Spleen (tissue), 11 donors: ENCODE data around the gene ADARB2. TPM values are rescaled to one million over a fixed set of nuclear protein-coding genes. Genes with fewer than 3 reads are reported as not detected.

Experiments used
- DNase-seq: peaks from one replicate; pipeline ENCODE4 v3.0.0-alpha.2; 2020
- H3K27ac ChIP-seq, 8 donors: fragments of 200-600 bp; sonication (generic) in 7 of 8; 1 replicate in 4 of 8; 2 replicates in 4 of 8; pipeline versions ENCODE4 v1.5.0 to v1.8.0; 2016 to 2021; ENCODE audit warnings: inconsistent platforms in 4 of 8, mild to moderate bottlenecking in 4 of 8, moderate library complexity in 1 of 8
- H3K27me3 ChIP-seq, 7 donors: fragments of 200-600 bp; sonication (generic) in 6 of 7; replicated peaks in 1 of 7; 1 replicate in 4 of 7; 2 replicates in 3 of 7; pipeline versions ENCODE4 v1.5.0 to v1.8.0; 2016 to 2021; ENCODE audit warnings: inconsistent platforms in 3 of 7, mild to moderate bottlenecking in 1 of 7
- H3K36me3 ChIP-seq, 6 donors: fragments of 200-600 bp; sonication (generic) in 5 of 6; 1 replicate in 4 of 6; 2 replicates in 2 of 6; pipeline versions ENCODE4 v1.5.0 to v1.8.0; 2016 to 2021; ENCODE audit warnings: inconsistent platforms in 2 of 6
- H3K4me1 ChIP-seq, 6 donors: fragments of 200-600 bp; sonication (generic) in 5 of 6; 1 replicate in 3 of 6; 2 replicates in 3 of 6; pipeline versions ENCODE4 v1.5.0 to v1.8.0; 2016 to 2021; ENCODE audit warnings: inconsistent platforms in 3 of 6
- H3K4me3 ChIP-seq, 8 donors: fragments of 200-600 bp; sonication (generic) in 7 of 8; 1 replicate in 4 of 8; 2 replicates in 4 of 8; pipeline versions ENCODE4 v1.5.0 to v1.8.0; 2016 to 2021; ENCODE audit warnings: inconsistent platforms in 4 of 8, mild to moderate bottlenecking in 4 of 8, moderate library complexity in 2 of 8
- H3K9me3 ChIP-seq, 8 donors: fragments of 200-600 bp; sonication (generic) in 7 of 8; 1 replicate in 4 of 8; 2 replicates in 4 of 8; pipeline versions ENCODE4 v1.5.0 to v1.8.0; 2016 to 2021; ENCODE audit warnings: inconsistent platforms in 4 of 8
- CTCF ChIP-seq, 11 experiments: fragments of 200-600 bp in 7 of 11; fragments of 450-650 bp in 4 of 11; sonication (generic) in 4 of 11; IDR thresholded peaks in 8 of 11; conservative IDR thresholded peaks in 3 of 11; 1 replicate in 7 of 11; 2 replicates in 4 of 11; pipeline versions ENCODE4 v1.4.0 to v1.8.0; 2016 to 2021; ENCODE audit warnings: antibody characterized with exemption in 11 of 11, inconsistent platforms in 4 of 11, mild to moderate bottlenecking in 1 of 11
- POLR2A ChIP-seq, 3 donors: fragments of 450-650 bp; IDR thresholded peaks; one replicate each; pipeline ENCODE4 v1.5.1; 2017; ENCODE audit warnings: antibody characterized with exemption in 3 of 3, mild to moderate bottlenecking in 1 of 3
- POLR2AphosphoS5 ChIP-seq, 3 donors: sonication (generic); formaldehyde crosslinking; IDR thresholded peaks; one replicate each; pipeline ENCODE4 v1.5.1; 2017; ENCODE audit warnings: antibody characterized with exemption in 3 of 3
- WGBS, 5 donors: extraction: QIAGEN DNeasy Blood & Tissue Kit in 3 of 5; methylation state at CpG; one replicate each; pipeline versions ENCODE4 v1.1.5 to v1.1.7; 2013 to 2018; 5-methylcytosine and 5-hydroxymethylcytosine counted together
- intact Hi-C: fragments of 100-400 bp; cut with DNase I; formaldehyde crosslinking; loops from one replicate; pipeline ENCODE4 v1.15.0; 2023; ENCODE audit warnings: low total_unique reads
- polyA plus RNA-seq, 3 donors: library from polyadenylated mRNA; stranded (reverse); fragments of 200-250 nt; gene quantifications; one replicate each; pipeline ENCODE4 v1.2.1, GENCODE V29; 2013
- total RNA-seq, 7 donors: library from RNA; depleted of rRNA in 3 of 7; stranded (reverse); fragments of >200 nt in 3 of 7; fragmentation: NEBNext Ultra II Directional in 4 of 7; extraction: Animal tissue kit (Norgen Biotek cat#: 25700) in 4 of 7; gene quantifications; one replicate each; pipeline versions ENCODE4 v1.1.0 to v1.2.1, GENCODE V29; 2016 to 2021
- donor health status: healthy with polysubstance abuse.
- donor health status: DM: no; HTN: no; CAD: no; lungs with moderate emphysema.
- donor health status: DM: no; HTN: no; CAD: no.
- donor health status: Bipolar disorder and iron deficiency.
- donor health status: healthy.
- donor health status: DM: no; HTN: no; CAD: no.
- donor health status: DM: yes; HTN: yes; CAD: no.

Gene ADARB2
- total and polyA plus RNA-seq, 10 donors = 0.05 to 8.1 (median 0.96) TPM

GRCh38 chr10:1410032-1410431 lies 327.3 kb downstream of the ADARB2 start:
- Histone ChIP-seq H3K27me3 (peaks cover 0 to 69% (median 5%) of the 10 kb centered on the region in 7 donors), H3K4me3 (no peak overlapping the region), H3K36me3 (no peaks in the 10 kb centered on the region), H3K4me1 (peaks cover 0 to 9% (median 2%) of the 10 kb centered on the region in 6 donors), H3K27ac (no peak overlapping the region), H3K9me3 (no peaks in the 10 kb centered on the region)
- 78 to 93% (median 86%) methylated on average over 10 to 11 of the region's 11 CpGs for WGBS, 5 donors
- TF ChIP-seq CTCF (IDR thresholded peaks at IDR 0.05 in 8 of 11, conservative IDR thresholded peaks at IDR 0.05 in 3 of 11) (no peak), POLR2A (IDR thresholded peaks at IDR 0.05) (no peak), POLR2AphosphoS5 (IDR thresholded peaks at IDR 0.05) (no peak)
- intact Hi-C loops = no loop called here
- DNase-seq = peak; percentile 18

DNA sequence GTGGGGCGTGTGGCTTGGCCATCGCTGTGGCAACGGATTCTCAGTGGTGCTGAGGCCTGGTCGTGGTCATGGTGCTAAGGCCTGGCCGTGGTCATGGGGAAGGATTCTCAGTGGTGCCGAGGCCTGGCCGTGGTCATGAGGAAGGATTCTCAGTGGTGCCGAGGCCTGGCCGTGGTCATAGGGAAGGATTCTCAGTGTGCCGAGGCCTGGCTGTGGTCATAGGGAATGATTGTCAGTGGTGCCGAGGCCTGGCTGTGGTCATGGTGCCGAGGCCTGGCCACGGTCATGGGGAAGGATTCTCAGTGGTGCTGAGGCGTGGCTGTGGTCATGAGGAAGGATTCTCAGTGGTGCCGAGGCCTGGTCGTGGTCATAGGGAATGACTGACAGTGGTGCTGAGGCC lies 327.9 kb downstream of the ADARB2 start:
- Histone ChIP-seq H3K27ac (no peak overlapping the region), H3K4me1 (peaks cover 0 to 9% (median 2%) of the 10 kb centered on the region in 6 donors), H3K36me3 (no peaks in the 10 kb centered on the region), H3K27me3 (peaks cover 0 to 76% (median 5%) of the 10 kb centered on the region in 7 donors), H3K9me3 (no peaks in the 10 kb centered on the region), H3K4me3 (no peak overlapping the region)
- no peak for DNase-seq
- 78 to 90% (median 83%) methylated on average over 13 to 16 of the region's 16 CpGs for WGBS, 5 donors
- TF ChIP-seq POLR2A (IDR thresholded peaks at IDR 0.05) = no peak
- intact Hi-C loops = no loop called here

DNA sequence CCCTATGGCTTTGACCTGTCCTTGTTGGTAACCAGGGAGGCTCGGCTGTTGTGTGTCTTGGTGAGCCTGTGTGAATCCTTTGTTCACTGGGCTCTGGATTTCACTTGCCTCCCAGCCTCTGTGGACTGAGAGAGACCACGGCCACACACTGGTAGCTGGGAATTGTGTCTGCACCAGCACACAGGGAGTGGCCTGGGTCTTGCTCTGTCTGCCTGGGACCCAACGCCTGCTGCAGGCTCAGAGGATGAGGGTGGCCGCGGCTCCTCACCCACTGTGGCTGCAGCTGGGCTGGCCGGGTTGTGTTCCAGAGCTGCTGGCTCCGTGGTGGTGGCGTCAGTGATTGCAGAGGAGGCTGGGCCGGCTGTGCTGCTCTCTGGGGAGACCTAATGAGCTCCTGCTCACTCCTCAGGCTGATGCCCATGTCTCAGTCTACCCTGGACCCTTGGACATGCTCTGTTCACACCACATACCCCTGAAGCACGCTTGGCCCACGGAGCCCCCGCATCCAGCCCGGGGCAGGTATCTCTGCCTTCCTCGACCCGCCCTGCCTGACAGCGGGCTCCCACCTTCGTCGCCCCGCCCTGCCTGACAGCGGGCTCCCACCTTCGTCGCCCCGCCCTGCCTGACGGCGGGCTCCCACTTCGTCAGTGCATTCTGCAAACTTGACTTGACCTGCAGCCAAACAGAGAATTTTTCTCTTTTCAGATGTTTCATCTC lies 328.5 kb downstream of the ADARB2 start:
- H3K27me3 ChIP-seq = peaks cover 0 to 80% (median 5%) of the 10 kb centered on the region in 7 donors
- H3K27ac ChIP-seq = no peak overlapping the region
- no peak overlapping the region for H3K4me3 ChIP-seq
- no peaks in the 10 kb centered on the region for H3K36me3 ChIP-seq
- WGBS, 5 donors = 87 to 90% (median 88%) methylated on average over 22 to 26 of the region's 26 CpGs
- intact Hi-C loops = no loop called here
- no peaks in the 10 kb centered on the region for H3K9me3 ChIP-seq
- peak; percentile 53 for DNase-seq
- no peak for TF ChIP-seq POLR2A (IDR thresholded peaks at IDR 0.05)
- no peak for TF ChIP-seq CTCF (IDR thresholded peaks at IDR 0.05 in 8 of 11, conservative IDR thresholded peaks at IDR 0.05 in 3 of 11)
- TF ChIP-seq POLR2AphosphoS5 (IDR thresholded peaks at IDR 0.05) = no peak
- peaks cover 0 to 9% (median 2%) of the 10 kb centered on the region in 6 donors for H3K4me1 ChIP-seq

DNA sequence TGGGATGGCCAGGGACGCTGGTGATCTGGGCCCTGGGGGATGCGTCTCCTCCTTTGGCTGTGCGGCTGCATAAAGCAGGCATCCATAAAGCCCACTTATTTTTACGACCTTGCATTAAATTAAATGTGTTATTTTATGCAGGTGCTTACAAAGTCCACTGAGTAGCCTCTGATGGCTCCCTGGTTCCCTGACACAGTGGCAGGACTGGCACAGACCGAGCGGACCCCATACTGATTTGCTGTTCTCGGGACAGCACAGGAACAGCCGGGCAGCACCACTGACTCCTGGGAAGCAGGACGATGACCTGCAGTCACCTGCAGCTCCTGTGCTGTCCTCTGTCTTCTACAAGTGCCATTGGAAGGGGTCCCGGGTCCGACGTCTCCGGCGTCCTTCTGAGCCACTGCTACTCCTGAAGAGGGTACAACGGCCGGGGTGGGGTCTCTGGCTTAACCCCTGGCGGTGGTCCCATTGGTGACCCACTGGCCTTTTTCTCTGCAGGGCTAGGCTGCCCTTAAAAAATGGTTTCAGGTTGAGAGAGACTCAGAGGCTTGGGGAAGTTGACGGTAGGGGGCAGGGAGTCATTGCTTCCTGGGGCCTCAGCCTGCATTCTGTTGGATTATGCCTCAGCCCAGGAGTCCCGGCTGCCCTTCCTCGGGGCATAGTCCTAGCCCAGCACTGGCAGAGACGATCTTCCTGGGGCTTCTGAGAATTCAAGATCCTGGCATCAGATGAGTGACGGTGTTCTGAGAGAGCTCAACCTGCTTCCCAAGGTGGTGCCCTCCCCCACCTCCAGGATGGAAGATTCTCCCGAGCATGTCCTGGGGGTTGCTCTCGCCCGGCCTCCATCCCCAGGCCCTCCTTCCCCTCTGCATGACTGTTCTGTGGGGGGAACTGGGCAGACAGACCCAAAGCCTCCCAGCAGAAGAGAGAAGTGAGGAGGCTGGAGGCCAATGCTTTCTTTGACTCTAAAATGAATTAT lies 330.1 kb downstream of the ADARB2 start:
- no peaks in the 10 kb centered on the region for H3K9me3 ChIP-seq
- WGBS, 5 donors = 76 to 86% (median 78%) methylated on average over 19 to 25 of the region's 25 CpGs
- no peak overlapping the region for H3K4me3 ChIP-seq
- intact Hi-C loops = no loop called here
- peaks cover 0 to 80% (median 5%) of the 10 kb centered on the region in 7 donors for H3K27me3 ChIP-seq
- no peaks in the 10 kb centered on the region for H3K36me3 ChIP-seq
- TF ChIP-seq POLR2AphosphoS5 (IDR thresholded peaks at IDR 0.05) (no peak), CTCF (IDR thresholded peaks at IDR 0.05 in 8 of 11, conservative IDR thresholded peaks at IDR 0.05 in 3 of 11) (no peak), POLR2A (IDR thresholded peaks at IDR 0.05) (no peak)
- peak; percentile 68 for DNase-seq
- peaks cover 0 to 4% (median 0%) of the 10 kb centered on the region in 6 donors for H3K4me1 ChIP-seq
- no peak overlapping the region for H3K27ac ChIP-seq
